B cell (primary cell): ENCODE results near the gene NEO1. TPM values are rescaled to one million over a fixed set of nuclear protein-coding genes. Genes with fewer than 3 reads are reported as not detected.

ENCODE experiments used
- ATAC-seq: fragments of 200-7000 bp; cut with Tn5 transposase; one replicate; pipeline ENCODE4 v1.10.0; 2021; ENCODE audit warnings: low read depth, mild to moderate bottlenecking, moderate number of reproducible peaks, moderate library complexity
- CTCF ChIA-PET: fragments of 350-600 bp; sonication (Branson Sonifier 250); formaldehyde crosslinking; loops from one replicate; lab custom pipeline; 2021; ENCODE audit warnings: antibody characterized with exemption, inconsistent platforms; lab: Charles Lee
- POLR2A ChIA-PET: fragments of 350-600 bp; sonication (Branson Sonifier 250); formaldehyde crosslinking; loops from one replicate; lab custom pipeline; 2021; ENCODE audit warnings: antibody characterized with exemption; lab: Charles Lee
- DNase-seq: peaks from one replicate; pipeline ENCODE4 v3.0.0; 2013
- H2AFZ ChIP-seq: 2 replicates; pipeline ENCODE4 v1.6.1; 2012; ENCODE audit warnings: mild to moderate bottlenecking, low read depth, low read length; ENCODE audit not compliant: insufficient read depth, poor library complexity, severe bottlenecking
- H3K27ac ChIP-seq, 2 donors: 1 replicate in 1 of 2; 2 replicates in 1 of 2; pipeline ENCODE4 v1.5.1; 2012 to 2013; ENCODE audit warnings: low read length in 2 of 2, mild to moderate bottlenecking in 2 of 2, moderate library complexity in 1 of 2
- H3K27me3 ChIP-seq, 4 experiments: fragments of 200-600 bp in 1 of 4; sonication (generic) in 1 of 4; replicated peaks in 1 of 4; 1 replicate in 2 of 4; 2 replicates in 2 of 4; pipeline versions ENCODE4 v1.6.1 to v1.7.0; 2013 to 2016; ENCODE audit warnings: low read length in 3 of 4, mild to moderate bottlenecking in 2 of 4, mixed read lengths in 1 of 4, moderate library complexity in 1 of 4; ENCODE audit not compliant: insufficient read depth in 4 of 4, control insufficient read depth in 3 of 4; ENCODE audit errors: control extremely low read depth in 1 of 4
- H3K36me3 ChIP-seq, 2 experiments: replicated peaks in 1 of 2; 1 replicate in 1 of 2; 2 replicates in 1 of 2; pipeline versions ENCODE4 v1.6.1 to v1.7.1; 2013; ENCODE audit warnings: low read length in 1 of 2; ENCODE audit not compliant: insufficient read depth in 2 of 2, control insufficient read depth in 1 of 2; ENCODE audit errors: control extremely low read depth in 1 of 2, extremely low read depth in 1 of 2
- H3K4me1 ChIP-seq, 2 donors: fragments of 200-600 bp in 1 of 2; sonication (generic) in 1 of 2; 1 replicate in 1 of 2; 2 replicates in 1 of 2; pipeline versions ENCODE4 v1.5.1 to v1.6.1; 2013 to 2017; ENCODE audit warnings: low read length in 2 of 2; ENCODE audit not compliant: control insufficient read depth in 2 of 2, insufficient read depth in 2 of 2
- H3K4me2 ChIP-seq: replicated peaks from 2 replicates; pipeline ENCODE3; 2012; ENCODE audit warnings: mild to moderate bottlenecking, low read depth, low read length; ENCODE audit not compliant: poor library complexity, severe bottlenecking
- H3K4me3 ChIP-seq, 5 experiments: fragments of 200-600 bp in 1 of 5; sonication (generic) in 1 of 5; 1 replicate in 3 of 5; 2 replicates in 2 of 5; pipeline versions ENCODE4 v1.5.1 to v1.7.0; 2011 to 2016; ENCODE audit warnings: low read length in 4 of 5, mild to moderate bottlenecking in 4 of 5, low read depth in 2 of 5, control low read depth in 1 of 5, moderate library complexity in 1 of 5; ENCODE audit not compliant: insufficient read depth in 1 of 5; ENCODE audit errors: control extremely low read depth in 1 of 5, extremely low read depth in 1 of 5
- H3K79me2 ChIP-seq: fragments of 200-600 bp; sonication (generic); one replicate; pipeline ENCODE4 v1.6.0; 2016; ENCODE audit warnings: low read length; ENCODE audit not compliant: control insufficient read depth, insufficient read depth
- H3K9ac ChIP-seq: fragments of 200-600 bp; sonication (generic); 2 replicates; pipeline ENCODE4 v1.6.1; 2017; ENCODE audit warnings: mild to moderate bottlenecking, low read length, moderate library complexity
- H3K9me3 ChIP-seq, 3 donors: one replicate each; pipeline versions ENCODE4 v1.6.1 to v1.7.1; 2013; ENCODE audit warnings: low read length in 2 of 3; ENCODE audit not compliant: control insufficient read depth in 2 of 3, insufficient read depth in 1 of 3; ENCODE audit errors: control extremely low read depth in 1 of 3
- H4K20me1 ChIP-seq: 2 replicates; pipeline ENCODE4 v1.6.0; 2012; ENCODE audit warnings: mild to moderate bottlenecking, low read length; ENCODE audit not compliant: insufficient read depth, control insufficient read depth, poor library complexity, severe bottlenecking
- H3K27ac Mint-ChIP-seq: one replicate; pipeline ENCODE4 v1.8.0; 2021; ENCODE audit warnings: mixed read lengths
- H3K27me3 Mint-ChIP-seq: one replicate; pipeline ENCODE4 v1.8.0; 2021; ENCODE audit warnings: mixed read lengths
- H3K4me1 Mint-ChIP-seq: one replicate; pipeline ENCODE4 v1.8.0; 2021; ENCODE audit warnings: mixed read lengths
- H3K4me3 Mint-ChIP-seq: one replicate; pipeline ENCODE4 v1.8.0; 2021; ENCODE audit warnings: mixed read lengths
- H3K9me3 Mint-ChIP-seq: one replicate; pipeline ENCODE4 v1.8.0; 2022; ENCODE audit warnings: mixed read lengths; ENCODE audit not compliant: insufficient read depth
- CTCF ChIP-seq: fragments of 200-600 bp; IDR thresholded peaks from one replicate; pipeline ENCODE4 v1.8.0; 2022; ENCODE audit warnings: antibody characterized with exemption, mild to moderate bottlenecking
- EZH2 ChIP-seq: IDR thresholded peaks from 2 replicates; pipeline ENCODE4 v1.6.1; 2012; ENCODE audit warnings: borderline replicate concordance, low read depth, mild to moderate bottlenecking, moderate library complexity, low read length; ENCODE audit not compliant: insufficient read depth, poor library complexity, severe bottlenecking
- WGBS: methylation state at CpG from one replicate; pipeline ENCODE4 v1.1.5; 2013; ENCODE audit warnings: missing lambda C conversion rate; ENCODE audit not compliant: insufficient coverage; 5-methylcytosine and 5-hydroxymethylcytosine counted together
- intact Hi-C: fragments of 100-400 bp; cut with micrococcal nuclease; formaldehyde crosslinking; loops from one replicate; pipeline ENCODE4 v1.10.0; 2022
- polyA plus RNA-seq: library from polyadenylated mRNA; depleted of rRNA; stranded (reverse); fragments of >200 nt; gene quantifications from 2 replicates; pipeline ENCODE4 v1.2.3, GENCODE V29; 2012
- total RNA-seq, 2 donors: library from RNA; stranded (reverse); fragments of 120-200 nt in 1 of 2; gene quantifications; 1 replicate in 1 of 2; 2 replicates in 1 of 2; pipeline versions ENCODE4 v1.2.3 to v1.2.4, GENCODE V29; 2013 to 2022

Gene NEO1
- total and polyA plus RNA-seq, 2 donors (not counting 1 experiment from before 2014, with no cell fraction given), result 1.3 to 3.9 TPM

GRCh38 chr15:73139744-73140553 lies 87.7 kb downstream of the NEO1 start:
- Histone ChIP-seq H3K27ac (no peak overlapping the region), H3K36me3 (no peaks in the 10 kb centered on the region), H3K9ac (no peak overlapping the region), H3K9me3 (no peaks in the 10 kb centered on the region), H2AFZ (no peak overlapping the region), H3K79me2 (no peaks in the 10 kb centered on the region), H3K4me3 (no peak overlapping the region), H3K27me3 (peaks cover 0 to 3% (median 0%) of the 10 kb centered on the region in 4 experiments), H4K20me1 (no peaks in the 10 kb centered on the region), H3K4me2 (no peak overlapping the region), H3K4me1 (peaks cover 0 to 4% of the 10 kb centered on the region in 2 donors)
- ATAC-seq (no peak), DNase-seq (no peak)
- Mint-ChIP-seq H3K27me3 (peaks cover 9% of the 10 kb centered on the region), H3K4me3 (no peak overlapping the region), H3K9me3 (no peaks in the 10 kb centered on the region), H3K4me1 (peaks cover 4% of the 10 kb centered on the region), H3K27ac (no peak overlapping the region)
- intact Hi-C loops, result no loop called here
- ChIA-PET POLR2A (no interaction called here), CTCF (no interaction called here)
- TF ChIP-seq CTCF, result no peak
- no peak for TF ChIP-seq EZH2
- 91% methylated on average over 1 of the region's 5 CpGs for WGBS

- no peak overlapping the region for H3K4me3 Mint-ChIP-seq
- POLR2A ChIA-PET, result no interaction called here
- Histone ChIP-seq H3K27ac (no peak overlapping the region), H3K9ac (no peak overlapping the region), H3K79me2 (no peaks in the 10 kb centered on the region), H2AFZ (no peak overlapping the region), H3K9me3 (no peaks in the 10 kb centered on the region), H4K20me1 (no peaks in the 10 kb centered on the region), H3K4me1 (peaks cover 0 to 4% of the 10 kb centered on the region in 2 donors), H3K27me3 (no peaks in the 10 kb centered on the region), H3K4me2 (no peak overlapping the region), H3K36me3 (no peaks in the 10 kb centered on the region), H3K4me3 (no peak overlapping the region)
- intact Hi-C loops, result no loop called here
- H3K4me1 Mint-ChIP-seq, result peaks cover 4% of the 10 kb centered on the region
- no peak overlapping the region for H3K27ac Mint-ChIP-seq
- no peaks in the 10 kb centered on the region for H3K9me3 Mint-ChIP-seq
- DNase-seq, result no peak
- ATAC-seq, result no peak
- 83% methylated on average over 1 of the region's 3 CpGs for WGBS
- CTCF ChIA-PET, result no interaction called here
- H3K27me3 Mint-ChIP-seq, result peaks cover 14% of the 10 kb centered on the region
- TF ChIP-seq EZH2 (no peak), CTCF (no peak)
Measured at GRCh38 chr15:73141216-73141900, 89.1 kb downstream of the NEO1 start.
